GM18526 (cell line): ENCODE measurements around the gene XPNPEP2.

Source experiments
- POLR2A ChIP-seq: IDR thresholded peaks from 3 replicates; pipeline ENCODE4 v1.6.1; 2011; ENCODE audit not compliant: insufficient read length; ENCODE audit errors: extremely low read depth

The XPNPEP2 gene

GRCh38 chrX:129790146-129790545 is 51.4 kb downstream of the XPNPEP2 start:
- no peak for TF ChIP-seq POLR2A

GRCh38 chrX:129790808-129791207 is 52.0 kb downstream of the XPNPEP2 start:
- TF ChIP-seq POLR2A: no peak

GRCh38 chrX:129791336-129791735 is 52.6 kb downstream of the XPNPEP2 start:
- TF ChIP-seq POLR2A: no peak

- TF ChIP-seq POLR2A: no peak
These were observed 53.3 kb downstream of the XPNPEP2 start for GRCh38 chrX:129791961-129792570.

GRCh38 chrX:129792586-129793291 is 54.0 kb downstream of the XPNPEP2 start:
- no peak for TF ChIP-seq POLR2A

GRCh38 chrX:129793604-129794191 is 54.9 kb downstream of the XPNPEP2 start:
- no peak for TF ChIP-seq POLR2A

- TF ChIP-seq POLR2A: no peak
These were observed 56.8 kb downstream of the XPNPEP2 start for GRCh38 chrX:129795584-129795983.

- no peak for TF ChIP-seq POLR2A
These were observed 58.6 kb downstream of the XPNPEP2 start for GRCh38 chrX:129797251-129797906.

GRCh38 chrX:129798456-129798855 is 59.7 kb downstream of the XPNPEP2 start:
- no peak for TF ChIP-seq POLR2A

GRCh38 chrX:129798888-129799287 is 60.1 kb downstream of the XPNPEP2 start:
- no peak for TF ChIP-seq POLR2A

- TF ChIP-seq POLR2A: no peak
These were observed 61.4 kb downstream of the XPNPEP2 start for GRCh38 chrX:129800186-129800585.

GRCh38 chrX:129802863-129803262 is 64.1 kb downstream of the XPNPEP2 start:
- TF ChIP-seq POLR2A: no peak

- TF ChIP-seq POLR2A: no peak
These were observed 66.0 kb downstream of the XPNPEP2 start for GRCh38 chrX:129804806-129805205.

- TF ChIP-seq POLR2A: no peak
These were observed 69.5 kb downstream of the XPNPEP2 start for GRCh38 chrX:129808158-129808828.

- no peak for TF ChIP-seq POLR2A
These were observed 70.3 kb downstream of the XPNPEP2 start for GRCh38 chrX:129808829-129809796.
